Liver (tissue), 9 donors: ENCODE measurements around the gene YKT6. TPM values are rescaled to one million over a fixed set of nuclear protein-coding genes. Genes with fewer than 3 reads are reported as not detected.

Experiments used
- DNase-seq: peaks from one replicate; pipeline ENCODE4 v3.0.0-alpha.2; 2017; ENCODE audit warnings: low spot score
- H3K27ac ChIP-seq, 2 donors: one replicate each; pipeline ENCODE4 v1.7.0; 2013; ENCODE audit warnings: inconsistent platforms in 2 of 2, low read length in 2 of 2, control low read depth in 1 of 2, low read depth in 1 of 2, mild to moderate bottlenecking in 1 of 2
- H3K27me3 ChIP-seq, 4 donors: one replicate each; pipeline versions ENCODE4 v1.6.1 to v1.7.0; 2013; ENCODE audit warnings: low read length in 3 of 4, inconsistent platforms in 1 of 4, mild to moderate bottlenecking in 1 of 4, moderate library complexity in 1 of 4; ENCODE audit not compliant: control insufficient read depth in 4 of 4, insufficient read depth in 4 of 4
- H3K36me3 ChIP-seq, 4 donors: one replicate each; pipeline versions ENCODE4 v1.6.1 to v1.7.0; 2013; ENCODE audit warnings: low read length in 3 of 4, mild to moderate bottlenecking in 3 of 4, low read depth in 1 of 4, moderate library complexity in 1 of 4; ENCODE audit not compliant: control insufficient read depth in 4 of 4, insufficient read depth in 3 of 4
- H3K4me1 ChIP-seq, 4 donors: one replicate each; pipeline versions ENCODE4 v1.6.1 to v1.7.0; 2013; ENCODE audit warnings: low read length in 3 of 4, mild to moderate bottlenecking in 3 of 4, moderate library complexity in 1 of 4; ENCODE audit not compliant: control insufficient read depth in 4 of 4, insufficient read depth in 4 of 4
- H3K4me3 ChIP-seq, 3 donors: one replicate each; pipeline versions ENCODE4 v1.6.1 to v1.7.0; 2013; ENCODE audit warnings: low read length in 3 of 3, control low read depth in 1 of 3, low read depth in 1 of 3, mild to moderate bottlenecking in 1 of 3
- H3K9ac ChIP-seq, 2 donors: one replicate each; pipeline ENCODE4 v1.7.0; 2013; ENCODE audit warnings: low read length in 2 of 2, mild to moderate bottlenecking in 2 of 2, moderate library complexity in 2 of 2, control low read depth in 1 of 2, low read depth in 1 of 2
- H3K9me3 ChIP-seq, 4 donors: one replicate each; pipeline versions ENCODE4 v1.6.1 to v1.7.0; 2013; ENCODE audit warnings: low read length in 3 of 4; ENCODE audit not compliant: control insufficient read depth in 4 of 4
- EGR1 ChIP-seq, 2 donors: IDR thresholded peaks; 2 replicates each; pipeline ENCODE4 v1.6.1; 2016 to 2018; ENCODE audit warnings: antibody characterized with exemption in 2 of 2, low read depth in 2 of 2
- FOXA1 ChIP-seq: IDR thresholded peaks from 2 replicates; pipeline ENCODE4 v1.6.1; 2016; ENCODE audit warnings: antibody characterized with exemption
- FOXA2 ChIP-seq: IDR thresholded peaks from 2 replicates; pipeline ENCODE4 v1.6.1; 2016; ENCODE audit warnings: antibody characterized with exemption
- GABPA ChIP-seq, 2 donors: IDR thresholded peaks in 1 of 2; conservative IDR thresholded peaks in 1 of 2; 2 replicates each; pipeline ENCODE4 v1.6.1; 2016; ENCODE audit warnings: antibody characterized with exemption in 2 of 2, mild to moderate bottlenecking in 1 of 2, moderate library complexity in 1 of 2
- HNF4A ChIP-seq, 2 donors: conservative IDR thresholded peaks; 2 replicates each; pipeline ENCODE4 v1.6.1; 2016; ENCODE audit warnings: antibody characterized with exemption in 2 of 2, mild to moderate bottlenecking in 2 of 2
- HNF4G ChIP-seq: IDR thresholded peaks from 2 replicates; pipeline ENCODE4 v1.6.1; 2016; ENCODE audit warnings: antibody characterized with exemption
- JUND ChIP-seq, 2 donors: IDR thresholded peaks; 2 replicates each; pipeline ENCODE4 v1.6.1; 2016; ENCODE audit warnings: antibody characterized with exemption in 2 of 2
- NR2F2 ChIP-seq: IDR thresholded peaks from 2 replicates; pipeline ENCODE4 v1.6.1; 2016; ENCODE audit warnings: antibody characterized with exemption
- RAD21 ChIP-seq, 2 donors: IDR thresholded peaks; 2 replicates each; pipeline ENCODE4 v1.6.1; 2016; ENCODE audit warnings: antibody characterized with exemption in 2 of 2, mild to moderate bottlenecking in 2 of 2
- RXRA ChIP-seq, 2 donors: IDR thresholded peaks; 2 replicates each; pipeline ENCODE4 v1.6.1; 2017 to 2018; ENCODE audit warnings: antibody characterized with exemption in 2 of 2, mild to moderate bottlenecking in 1 of 2
- SP1 ChIP-seq: IDR thresholded peaks from 2 replicates; pipeline ENCODE4 v1.6.1; 2018; ENCODE audit warnings: antibody characterized with exemption, mild to moderate bottlenecking
- TAF1 ChIP-seq: conservative IDR thresholded peaks from 2 replicates; pipeline ENCODE4 v1.6.1; 2016; ENCODE audit warnings: antibody characterized with exemption, mild to moderate bottlenecking
- YY1 ChIP-seq: IDR thresholded peaks from 2 replicates; pipeline ENCODE4 v1.6.1; 2016; ENCODE audit warnings: antibody characterized with exemption, mild to moderate bottlenecking
- WGBS: extraction: QIAGEN DNeasy Blood & Tissue Kit; methylation state at CpG from one replicate; pipeline ENCODE4 v1.1.7; 2013; 5-methylcytosine and 5-hydroxymethylcytosine counted together
- polyA plus RNA-seq, 2 donors: library from polyadenylated mRNA; stranded (reverse) in 1 of 2; unstranded in 1 of 2; fragments of 200-250 nt in 1 of 2; fragments of >200 nt in 1 of 2; fragmentation: Nextera tagmentation in 1 of 2; extraction: Ambion mirVana in 1 of 2; gene quantifications; one replicate each; pipeline versions ENCODE4 v1.2.1 to v1.2.3, GENCODE V29; 2013 to 2015
- total RNA-seq, 2 donors: library from RNA; depleted of rRNA; stranded (reverse); fragments of >200 nt; gene quantifications; one replicate each; pipeline ENCODE4 v1.2.3, GENCODE V29; 2014
- TF ChIP-seq, protein P1 (sequence below): fragments of 150-350 bp; IDR thresholded peaks from 2 replicates; pipeline ENCODE4 v1.5.1; 2017; ENCODE audit warnings: improper control_type of control experiment, low read depth, low read length; ENCODE audit not compliant: missing input control
- TF ChIP-seq, protein P2 (sequence below): IDR thresholded peaks from 2 replicates; pipeline ENCODE4 v1.6.1; 2016; ENCODE audit warnings: antibody characterized with exemption
- TF ChIP-seq, protein P3 (sequence below): IDR thresholded peaks from 2 replicates; pipeline ENCODE4 v1.6.1; 2016; ENCODE audit warnings: antibody characterized with exemption
- TF ChIP-seq, protein P4 (sequence below): IDR thresholded peaks from 2 replicates; pipeline ENCODE4 v1.6.1; 2016; ENCODE audit warnings: antibody characterized with exemption, mild to moderate bottlenecking
- TF ChIP-seq, protein P5 (sequence below): IDR thresholded peaks from 2 replicates; pipeline ENCODE4 v1.6.1; 2016; ENCODE audit warnings: antibody characterized with exemption
- donor health status: healthy.
- donor health status: healthy.
- donor health status: healthy.
- donor health status: healthy.
- donor health status: healthy.

The YKT6 gene
- total and polyA plus RNA-seq, 4 donors: 8.1 to 22.0 (median 21.0) TPM

DNA sequence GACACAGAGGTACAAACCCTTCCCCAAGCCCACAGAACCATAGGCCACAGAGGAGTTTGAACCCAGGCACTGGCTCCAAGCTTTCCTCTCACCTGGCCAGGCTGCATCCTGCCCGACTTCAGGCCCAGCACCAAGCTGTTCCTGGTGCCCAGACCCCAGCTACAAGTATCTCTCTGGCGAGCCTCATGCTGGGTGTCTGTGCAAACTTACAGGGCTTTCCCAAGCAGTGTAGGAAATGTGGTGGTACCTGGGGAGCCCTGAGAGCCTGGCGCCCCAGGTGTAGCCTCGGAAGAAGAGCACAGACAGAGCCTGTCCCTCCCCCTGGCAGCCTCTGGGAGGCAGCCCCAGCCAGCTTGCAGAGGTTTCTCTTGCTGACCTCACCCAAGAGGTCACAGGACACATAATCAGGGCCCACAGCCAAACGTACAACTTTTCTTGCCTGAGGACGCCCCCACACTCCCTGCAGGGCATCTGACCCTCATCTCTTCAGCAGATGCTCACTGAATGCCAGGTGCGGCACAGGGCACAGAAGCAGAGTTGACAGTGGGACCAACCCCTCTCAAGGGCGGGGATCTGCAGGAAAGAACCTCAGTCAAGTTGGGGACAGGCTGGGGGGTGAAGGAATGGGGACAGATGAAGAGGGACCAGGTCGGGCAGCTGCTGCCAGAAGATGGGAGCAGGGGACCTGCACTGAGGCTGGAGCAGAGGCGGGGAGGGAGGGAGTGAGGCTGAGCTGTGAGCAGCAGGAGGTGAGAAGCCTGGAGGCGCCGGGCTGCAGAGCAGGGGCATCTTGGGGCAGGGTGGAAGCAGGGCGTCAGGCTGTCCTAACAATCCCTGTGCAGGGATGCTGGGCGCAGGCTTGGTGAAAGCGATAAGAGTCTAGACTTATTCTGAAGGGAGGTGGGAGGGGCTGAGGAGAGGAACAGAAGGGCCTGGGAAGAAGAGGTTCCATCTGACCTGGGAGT lies 43.4 kb upstream of the YKT6 start:
- no peak overlapping the region for H3K4me3 ChIP-seq
- peaks cover 21 to 79% (median 69%) of the 10 kb centered on the region in 4 donors for H3K4me1 ChIP-seq
- DNase-seq: no peak
- 64% methylated on average over 15 of the region's 15 CpGs for WGBS
- no peak overlapping the region for H3K9ac ChIP-seq
- TF ChIP-seq SP1 (peak; percentile 26), YY1 (no peak), RXRA (IDR thresholded peaks at IDR 0.05) (peak; percentile 67 to 89), RAD21 (IDR thresholded peaks at IDR 0.05) (peak; percentile 75 to 83), NR2F2 (no peak), FOXA1 (no peak), GABPA (IDR thresholded peaks at IDR 0.05 in 1 of 2, conservative IDR thresholded peaks at IDR 0.05 in 1 of 2) (no peak), HNF4A (conservative IDR thresholded peaks at IDR 0.05) (peak in 1 of 2 donors; percentile 40), EGR1 (IDR thresholded peaks at IDR 0.05; ENCODE audit: low read depth in 2 of 2) (no peak), HNF4G (no peak), TAF1 (no peak), JUND (IDR thresholded peaks at IDR 0.05) (no peak), FOXA2 (no peak)
- TF ChIP-seq, protein P1, sequence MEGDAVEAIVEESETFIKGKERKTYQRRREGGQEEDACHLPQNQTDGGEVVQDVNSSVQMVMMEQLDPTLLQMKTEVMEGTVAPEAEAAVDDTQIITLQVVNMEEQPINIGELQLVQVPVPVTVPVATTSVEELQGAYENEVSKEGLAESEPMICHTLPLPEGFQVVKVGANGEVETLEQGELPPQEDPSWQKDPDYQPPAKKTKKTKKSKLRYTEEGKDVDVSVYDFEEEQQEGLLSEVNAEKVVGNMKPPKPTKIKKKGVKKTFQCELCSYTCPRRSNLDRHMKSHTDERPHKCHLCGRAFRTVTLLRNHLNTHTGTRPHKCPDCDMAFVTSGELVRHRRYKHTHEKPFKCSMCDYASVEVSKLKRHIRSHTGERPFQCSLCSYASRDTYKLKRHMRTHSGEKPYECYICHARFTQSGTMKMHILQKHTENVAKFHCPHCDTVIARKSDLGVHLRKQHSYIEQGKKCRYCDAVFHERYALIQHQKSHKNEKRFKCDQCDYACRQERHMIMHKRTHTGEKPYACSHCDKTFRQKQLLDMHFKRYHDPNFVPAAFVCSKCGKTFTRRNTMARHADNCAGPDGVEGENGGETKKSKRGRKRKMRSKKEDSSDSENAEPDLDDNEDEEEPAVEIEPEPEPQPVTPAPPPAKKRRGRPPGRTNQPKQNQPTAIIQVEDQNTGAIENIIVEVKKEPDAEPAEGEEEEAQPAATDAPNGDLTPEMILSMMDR: peak; percentile 32
- TF ChIP-seq, protein P2, sequence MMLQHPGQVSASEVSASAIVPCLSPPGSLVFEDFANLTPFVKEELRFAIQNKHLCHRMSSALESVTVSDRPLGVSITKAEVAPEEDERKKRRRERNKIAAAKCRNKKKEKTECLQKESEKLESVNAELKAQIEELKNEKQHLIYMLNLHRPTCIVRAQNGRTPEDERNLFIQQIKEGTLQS: no peak
- TF ChIP-seq, protein P3, sequence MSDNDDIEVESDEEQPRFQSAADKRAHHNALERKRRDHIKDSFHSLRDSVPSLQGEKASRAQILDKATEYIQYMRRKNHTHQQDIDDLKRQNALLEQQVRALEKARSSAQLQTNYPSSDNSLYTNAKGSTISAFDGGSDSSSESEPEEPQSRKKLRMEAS: no peak
- TF ChIP-seq, protein P4, sequence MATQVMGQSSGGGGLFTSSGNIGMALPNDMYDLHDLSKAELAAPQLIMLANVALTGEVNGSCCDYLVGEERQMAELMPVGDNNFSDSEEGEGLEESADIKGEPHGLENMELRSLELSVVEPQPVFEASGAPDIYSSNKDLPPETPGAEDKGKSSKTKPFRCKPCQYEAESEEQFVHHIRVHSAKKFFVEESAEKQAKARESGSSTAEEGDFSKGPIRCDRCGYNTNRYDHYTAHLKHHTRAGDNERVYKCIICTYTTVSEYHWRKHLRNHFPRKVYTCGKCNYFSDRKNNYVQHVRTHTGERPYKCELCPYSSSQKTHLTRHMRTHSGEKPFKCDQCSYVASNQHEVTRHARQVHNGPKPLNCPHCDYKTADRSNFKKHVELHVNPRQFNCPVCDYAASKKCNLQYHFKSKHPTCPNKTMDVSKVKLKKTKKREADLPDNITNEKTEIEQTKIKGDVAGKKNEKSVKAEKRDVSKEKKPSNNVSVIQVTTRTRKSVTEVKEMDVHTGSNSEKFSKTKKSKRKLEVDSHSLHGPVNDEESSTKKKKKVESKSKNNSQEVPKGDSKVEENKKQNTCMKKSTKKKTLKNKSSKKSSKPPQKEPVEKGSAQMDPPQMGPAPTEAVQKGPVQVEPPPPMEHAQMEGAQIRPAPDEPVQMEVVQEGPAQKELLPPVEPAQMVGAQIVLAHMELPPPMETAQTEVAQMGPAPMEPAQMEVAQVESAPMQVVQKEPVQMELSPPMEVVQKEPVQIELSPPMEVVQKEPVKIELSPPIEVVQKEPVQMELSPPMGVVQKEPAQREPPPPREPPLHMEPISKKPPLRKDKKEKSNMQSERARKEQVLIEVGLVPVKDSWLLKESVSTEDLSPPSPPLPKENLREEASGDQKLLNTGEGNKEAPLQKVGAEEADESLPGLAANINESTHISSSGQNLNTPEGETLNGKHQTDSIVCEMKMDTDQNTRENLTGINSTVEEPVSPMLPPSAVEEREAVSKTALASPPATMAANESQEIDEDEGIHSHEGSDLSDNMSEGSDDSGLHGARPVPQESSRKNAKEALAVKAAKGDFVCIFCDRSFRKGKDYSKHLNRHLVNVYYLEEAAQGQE: no peak
- TF ChIP-seq, protein P5, sequence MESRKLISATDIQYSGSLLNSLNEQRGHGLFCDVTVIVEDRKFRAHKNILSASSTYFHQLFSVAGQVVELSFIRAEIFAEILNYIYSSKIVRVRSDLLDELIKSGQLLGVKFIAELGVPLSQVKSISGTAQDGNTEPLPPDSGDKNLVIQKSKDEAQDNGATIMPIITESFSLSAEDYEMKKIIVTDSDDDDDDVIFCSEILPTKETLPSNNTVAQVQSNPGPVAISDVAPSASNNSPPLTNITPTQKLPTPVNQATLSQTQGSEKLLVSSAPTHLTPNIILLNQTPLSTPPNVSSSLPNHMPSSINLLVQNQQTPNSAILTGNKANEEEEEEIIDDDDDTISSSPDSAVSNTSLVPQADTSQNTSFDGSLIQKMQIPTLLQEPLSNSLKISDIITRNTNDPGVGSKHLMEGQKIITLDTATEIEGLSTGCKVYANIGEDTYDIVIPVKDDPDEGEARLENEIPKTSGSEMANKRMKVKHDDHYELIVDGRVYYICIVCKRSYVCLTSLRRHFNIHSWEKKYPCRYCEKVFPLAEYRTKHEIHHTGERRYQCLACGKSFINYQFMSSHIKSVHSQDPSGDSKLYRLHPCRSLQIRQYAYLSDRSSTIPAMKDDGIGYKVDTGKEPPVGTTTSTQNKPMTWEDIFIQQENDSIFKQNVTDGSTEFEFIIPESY: no peak
- H3K27ac ChIP-seq: no peak overlapping the region
- no peaks in the 10 kb centered on the region for H3K9me3 ChIP-seq
- H3K27me3 ChIP-seq: no peaks in the 10 kb centered on the region
- no peaks in the 10 kb centered on the region for H3K36me3 ChIP-seq
